ENCODE measurements around the gene CDH4. TPM values are rescaled to one million over a fixed set of nuclear protein-coding genes. Genes with fewer than 3 reads are reported as not detected.
A peak's percentile ranks its signal among the peaks of the same experiment; 100 is the strongest.

CDH4 gene
- total and polyA plus RNA-seq, 12 donors = 0.04 to 0.25 (median 0.08) TPM; not detected in 5

DNA sequence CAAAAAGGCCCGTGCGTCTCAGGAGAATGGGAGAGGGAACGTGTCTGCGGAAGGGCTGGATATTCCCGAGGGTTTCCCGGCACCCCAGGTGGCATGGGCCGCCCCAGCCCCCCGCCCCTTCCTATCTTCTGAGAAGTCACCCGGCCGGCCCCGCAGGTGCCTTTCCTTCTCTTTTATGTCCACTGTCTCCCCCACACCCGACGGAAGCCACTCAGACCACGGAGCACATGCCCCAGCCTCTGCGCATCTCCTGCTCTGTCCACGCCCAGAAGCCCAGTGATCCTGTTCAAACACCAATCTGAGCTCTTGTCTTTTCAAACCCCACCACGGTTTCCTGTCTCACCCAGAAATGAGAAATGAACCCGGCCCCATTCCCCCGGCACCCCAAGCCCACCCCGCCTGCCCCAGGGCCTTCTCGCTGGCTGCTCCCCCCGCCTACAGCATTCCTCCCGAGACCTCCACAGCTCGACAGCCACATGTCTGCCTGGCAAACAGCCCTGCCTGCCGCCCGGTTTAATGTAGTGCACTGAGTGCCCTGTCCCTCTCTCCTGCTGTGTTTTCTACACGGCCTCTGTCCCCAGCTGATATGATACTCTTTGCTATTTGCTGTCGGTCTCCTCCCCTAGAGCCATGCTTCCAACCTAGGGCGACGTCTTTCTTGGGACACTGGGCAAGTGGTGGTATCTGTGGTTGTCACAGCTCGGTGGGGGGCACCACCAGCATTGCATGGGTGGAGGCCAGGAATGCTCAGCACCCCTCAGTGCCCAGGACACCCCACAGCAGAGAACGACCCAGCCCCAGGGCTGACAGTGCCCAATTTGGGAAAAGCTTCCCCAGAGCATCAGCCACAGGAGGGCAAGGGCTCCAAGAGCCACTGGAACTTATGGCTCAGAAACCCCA is 630.9 kb downstream of the CDH4 start:
- H3K4me3 ChIP-seq = no peak overlapping the region
- ATAC-seq = no peak
- H3K27ac ChIP-seq = no peak overlapping the region
- H3K9me3 ChIP-seq = no peaks in the 10 kb centered on the region
- H3K4me1 ChIP-seq = no peaks in the 10 kb centered on the region
- no peaks in the 10 kb centered on the region for H3K36me3 ChIP-seq
- peak in 1 of 2 donors; percentile 6 for DNase-seq
- H3K27me3 ChIP-seq = peaks cover 0 to 64% (median 38%) of the 10 kb centered on the region in 7 donors
- TF ChIP-seq, protein P1, sequence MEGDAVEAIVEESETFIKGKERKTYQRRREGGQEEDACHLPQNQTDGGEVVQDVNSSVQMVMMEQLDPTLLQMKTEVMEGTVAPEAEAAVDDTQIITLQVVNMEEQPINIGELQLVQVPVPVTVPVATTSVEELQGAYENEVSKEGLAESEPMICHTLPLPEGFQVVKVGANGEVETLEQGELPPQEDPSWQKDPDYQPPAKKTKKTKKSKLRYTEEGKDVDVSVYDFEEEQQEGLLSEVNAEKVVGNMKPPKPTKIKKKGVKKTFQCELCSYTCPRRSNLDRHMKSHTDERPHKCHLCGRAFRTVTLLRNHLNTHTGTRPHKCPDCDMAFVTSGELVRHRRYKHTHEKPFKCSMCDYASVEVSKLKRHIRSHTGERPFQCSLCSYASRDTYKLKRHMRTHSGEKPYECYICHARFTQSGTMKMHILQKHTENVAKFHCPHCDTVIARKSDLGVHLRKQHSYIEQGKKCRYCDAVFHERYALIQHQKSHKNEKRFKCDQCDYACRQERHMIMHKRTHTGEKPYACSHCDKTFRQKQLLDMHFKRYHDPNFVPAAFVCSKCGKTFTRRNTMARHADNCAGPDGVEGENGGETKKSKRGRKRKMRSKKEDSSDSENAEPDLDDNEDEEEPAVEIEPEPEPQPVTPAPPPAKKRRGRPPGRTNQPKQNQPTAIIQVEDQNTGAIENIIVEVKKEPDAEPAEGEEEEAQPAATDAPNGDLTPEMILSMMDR (IDR thresholded peaks at IDR 0.05) = no peak
- intact Hi-C loops (cut with DNase I) = no loop called here
- 53 to 55% methylated on average over 32 of the region's 32 CpGs for WGBS, 2 donors

DNA sequence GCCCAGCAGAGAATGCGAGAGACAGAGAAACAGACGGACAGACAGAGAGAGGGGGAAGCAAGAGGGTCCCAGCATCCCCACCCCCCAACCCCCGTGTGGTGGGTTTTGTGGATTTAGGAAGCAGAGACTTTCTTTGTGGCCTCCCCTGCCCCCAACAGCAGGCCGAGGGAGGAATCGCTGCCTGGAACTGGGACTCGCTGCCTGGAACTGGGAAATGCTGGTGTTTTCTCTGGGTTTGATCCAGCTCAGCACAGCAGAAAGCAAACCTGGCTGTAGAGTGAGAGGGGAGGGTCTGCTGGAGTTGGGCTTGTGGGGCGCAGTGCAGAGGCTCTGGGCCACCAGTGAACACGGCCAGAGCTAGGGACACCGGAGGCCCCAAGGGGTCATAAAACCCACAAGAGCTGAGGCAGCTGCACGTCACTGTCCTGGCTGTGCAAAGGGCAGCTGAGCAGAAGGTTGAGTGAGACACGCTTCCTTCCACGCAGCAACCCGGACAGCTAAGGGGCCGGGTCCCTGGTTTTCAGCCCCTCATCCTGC is 631.9 kb downstream of the CDH4 start:
- 53 to 60% methylated on average over 13 to 14 of the region's 14 CpGs for WGBS, 2 donors
- no peak for ATAC-seq
- Histone ChIP-seq H3K9me3 (no peaks in the 10 kb centered on the region), H3K27me3 (peaks cover 0 to 69% (median 47%) of the 10 kb centered on the region in 7 donors), H3K27ac (no peak overlapping the region), H3K4me1 (no peaks in the 10 kb centered on the region), H3K36me3 (no peaks in the 10 kb centered on the region), H3K4me3 (no peak overlapping the region)
- DNase-seq = no peak
- intact Hi-C loops (cut with DNase I) = no loop called here
- TF ChIP-seq, protein P1 (IDR thresholded peaks at IDR 0.05) = no peak

DNA sequence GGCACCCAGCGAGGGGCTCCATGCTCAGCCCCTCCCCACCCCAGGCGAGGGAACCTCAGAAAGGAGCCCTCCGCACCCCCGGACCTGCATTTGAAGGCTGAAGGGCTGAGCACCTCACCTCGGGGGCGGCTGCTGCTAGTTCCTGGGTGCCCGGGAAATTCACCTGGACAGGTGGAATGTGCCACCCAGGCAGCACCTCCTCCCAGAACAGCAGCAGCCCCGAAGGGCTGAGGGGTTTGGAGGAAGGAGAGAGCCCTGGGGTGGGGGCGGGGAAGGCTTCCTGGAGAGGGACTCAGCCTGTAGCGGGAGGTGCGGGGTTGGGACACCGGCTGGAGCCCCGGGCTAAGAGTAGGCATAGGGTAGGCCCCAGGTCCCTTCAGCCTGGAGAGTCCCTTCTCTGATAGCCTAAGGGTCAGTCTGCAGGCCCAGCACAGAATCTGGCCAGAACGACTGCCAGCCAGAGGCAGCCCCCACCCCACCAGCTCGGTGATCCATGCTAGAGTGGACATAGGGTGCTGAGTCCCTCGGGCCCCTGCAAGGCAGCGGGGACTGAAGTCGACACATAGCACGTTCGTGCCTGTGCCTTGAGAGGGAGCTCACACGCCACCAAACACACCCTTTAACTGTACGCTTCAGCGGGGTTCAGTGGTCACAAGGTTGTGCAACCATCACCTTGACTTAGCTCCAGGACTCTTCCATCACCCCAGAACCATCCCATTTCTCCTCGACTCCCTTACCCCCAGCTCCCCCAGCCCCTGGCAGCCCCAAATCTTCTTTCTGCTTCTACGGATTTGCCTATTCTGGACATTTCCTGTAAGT is 632.7 kb downstream of the CDH4 start:
- H3K27me3 ChIP-seq = peaks cover 0 to 70% (median 48%) of the 10 kb centered on the region in 7 donors

More for the DNA sequence above, 632.7 kb downstream of the CDH4 start:
- H3K4me1 ChIP-seq = no peaks in the 10 kb centered on the region
- intact Hi-C loops (cut with DNase I) = no loop called here
- TF ChIP-seq, protein P1 (IDR thresholded peaks at IDR 0.05) = no peak
- no peaks in the 10 kb centered on the region for H3K9me3 ChIP-seq
- no peaks in the 10 kb centered on the region for H3K36me3 ChIP-seq
- WGBS, 2 donors = 78 to 85% methylated on average over 25 of the region's 25 CpGs
- no peak for ATAC-seq
- H3K27ac ChIP-seq = no peak overlapping the region
- no peak overlapping the region for H3K4me3 ChIP-seq
- DNase-seq = no peak

Data from heart right ventricle (tissue), 16 donors.